ENCODE measurements around the gene THAP5. TPM values are rescaled to one million over a fixed set of nuclear protein-coding genes. Genes with fewer than 3 reads are reported as not detected.

Gene THAP5, protein sequence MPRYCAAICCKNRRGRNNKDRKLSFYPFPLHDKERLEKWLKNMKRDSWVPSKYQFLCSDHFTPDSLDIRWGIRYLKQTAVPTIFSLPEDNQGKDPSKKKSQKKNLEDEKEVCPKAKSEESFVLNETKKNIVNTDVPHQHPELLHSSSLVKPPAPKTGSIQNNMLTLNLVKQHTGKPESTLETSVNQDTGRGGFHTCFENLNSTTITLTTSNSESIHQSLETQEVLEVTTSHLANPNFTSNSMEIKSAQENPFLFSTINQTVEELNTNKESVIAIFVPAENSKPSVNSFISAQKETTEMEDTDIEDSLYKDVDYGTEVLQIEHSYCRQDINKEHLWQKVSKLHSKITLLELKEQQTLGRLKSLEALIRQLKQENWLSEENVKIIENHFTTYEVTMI
- total RNA-seq = 10 to 100 TPM; 29.7 to 48.1 TPM
- 29.9 TPM for polyA plus RNA-seq (ENCODE audit: insufficient read depth, low read depth, low replicate concordance)
- long read RNA-seq, donor 1, transcript THAP5-203 (3 exons, 3,306 nt) = major isoform, 15 of 18 reads
- long read RNA-seq, donor 1, partial matches to known transcripts = 0 of 18 reads
- long read RNA-seq, donor 1, other reads (novel, unspliced or antisense) = 0 of 18 reads
- long read RNA-seq, donor 2, transcript THAP5-203 (3 exons, 3,306 nt) = major isoform, 6 of 11 reads
- long read RNA-seq, donor 2, partial matches to known transcripts = 0 of 11 reads
- long read RNA-seq, donor 2, other reads (novel, unspliced or antisense) = 0 of 11 reads

DNA sequence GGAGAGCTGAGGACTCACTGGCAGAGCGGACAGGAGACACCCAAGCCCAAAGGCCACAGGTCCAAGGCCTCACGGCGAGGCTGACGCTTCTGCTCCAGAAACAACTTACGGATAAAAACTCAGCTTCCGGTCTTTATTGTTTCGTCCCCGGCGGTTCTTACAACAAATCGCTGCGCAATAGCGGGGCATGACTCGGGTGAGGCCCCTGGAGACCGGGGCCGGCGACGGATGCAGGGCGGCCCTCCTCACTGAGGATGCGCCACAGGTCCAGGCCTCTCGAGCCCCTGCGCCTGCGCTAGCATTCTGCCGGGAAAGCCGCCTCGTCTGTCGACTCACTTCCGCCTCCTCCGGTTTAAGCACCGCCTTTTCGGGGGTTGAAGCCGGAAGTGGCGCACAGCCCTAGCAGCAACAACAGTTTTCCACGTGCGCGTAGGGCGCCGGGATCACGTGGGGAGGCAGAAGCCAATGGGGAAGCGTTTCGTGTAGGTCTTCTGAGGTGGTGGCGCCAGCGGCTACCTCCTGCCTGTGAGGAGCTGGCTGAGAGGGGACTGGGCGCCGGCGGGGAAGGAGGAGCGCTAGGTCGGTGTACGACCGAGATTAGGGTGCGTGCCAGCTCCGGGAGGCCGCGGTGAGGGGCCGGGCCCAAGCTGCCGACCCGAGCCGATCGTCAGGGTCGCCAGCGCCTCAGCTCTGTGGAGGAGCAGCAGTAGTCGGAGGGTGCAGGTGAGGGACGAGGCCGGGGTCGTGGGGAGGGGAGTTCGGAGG, at the start of gene THAP5, which contains the start of gene DNAJB9:
TSS of gene THAP5 (minus strand) at position 326 of the 765 bp plus-strand sequence. CDS start at position 189, 137 bp downstream.
TSS of gene DNAJB9 (plus strand) at position 494 of the 765 bp plus-strand sequence. CDS start 1,853 bp downstream, outside the sequence.
- TF ChIP-seq, protein P1, sequence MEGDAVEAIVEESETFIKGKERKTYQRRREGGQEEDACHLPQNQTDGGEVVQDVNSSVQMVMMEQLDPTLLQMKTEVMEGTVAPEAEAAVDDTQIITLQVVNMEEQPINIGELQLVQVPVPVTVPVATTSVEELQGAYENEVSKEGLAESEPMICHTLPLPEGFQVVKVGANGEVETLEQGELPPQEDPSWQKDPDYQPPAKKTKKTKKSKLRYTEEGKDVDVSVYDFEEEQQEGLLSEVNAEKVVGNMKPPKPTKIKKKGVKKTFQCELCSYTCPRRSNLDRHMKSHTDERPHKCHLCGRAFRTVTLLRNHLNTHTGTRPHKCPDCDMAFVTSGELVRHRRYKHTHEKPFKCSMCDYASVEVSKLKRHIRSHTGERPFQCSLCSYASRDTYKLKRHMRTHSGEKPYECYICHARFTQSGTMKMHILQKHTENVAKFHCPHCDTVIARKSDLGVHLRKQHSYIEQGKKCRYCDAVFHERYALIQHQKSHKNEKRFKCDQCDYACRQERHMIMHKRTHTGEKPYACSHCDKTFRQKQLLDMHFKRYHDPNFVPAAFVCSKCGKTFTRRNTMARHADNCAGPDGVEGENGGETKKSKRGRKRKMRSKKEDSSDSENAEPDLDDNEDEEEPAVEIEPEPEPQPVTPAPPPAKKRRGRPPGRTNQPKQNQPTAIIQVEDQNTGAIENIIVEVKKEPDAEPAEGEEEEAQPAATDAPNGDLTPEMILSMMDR (IDR thresholded peaks at IDR 0.05) = peak in 1 of 3 experiments; percentile 24
- TF ChIP-seq POLR2A (IDR thresholded peaks at IDR 0.05) = peak; percentile 88
- intact Hi-C loops (cut with DNase I; ENCODE audit: low total_unique reads) = no loop called here

DNA sequence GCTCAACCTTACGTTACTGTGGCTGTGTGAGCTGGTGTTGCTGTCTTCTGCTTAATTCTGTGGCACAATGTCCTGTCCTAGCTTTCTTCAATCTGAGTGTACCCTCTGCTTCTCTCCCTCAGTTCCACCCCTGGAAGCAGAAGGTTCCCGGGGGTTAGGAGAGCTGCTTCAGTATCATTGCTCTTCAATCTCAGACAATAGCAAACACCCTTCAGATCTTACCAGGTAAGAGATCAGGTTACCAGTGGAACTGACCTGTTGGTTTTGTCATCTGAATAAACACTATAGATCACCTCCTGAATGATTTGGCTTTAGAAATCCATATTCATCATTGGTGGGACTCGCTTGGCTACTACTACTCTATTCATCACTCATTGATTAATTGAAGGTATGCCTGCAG, 48.5 kb upstream of the THAP5 start:
- DNase-seq = no peak
- WGBS, 2 donors = 93 to 97% methylated on average over 3 of the region's 3 CpGs
- Histone ChIP-seq H3K36me3 (ENCODE audit: low read depth, missing control alignments) (no peaks in the 10 kb centered on the region), H3K27ac (no peak overlapping the region), H3K4me1 (no peaks in the 10 kb centered on the region), H3K9me3 (no peaks in the 10 kb centered on the region), H3K4me3 (no peak overlapping the region), H3K27me3 (no peaks in the 10 kb centered on the region)
- intact Hi-C loops (cut with DNase I; ENCODE audit: low total_unique reads) = no loop called here
- no peak for TF ChIP-seq POLR2A (IDR thresholded peaks at IDR 0.05)
- TF ChIP-seq, protein P1 (IDR thresholded peaks at IDR 0.05) = no peak

More for the DNA sequence above, at the start of gene THAP5, which contains the start of gene DNAJB9:
- H3K4me3 ChIP-seq = peak within 1 kb of the TSS; percentile 84 to 95
- 0 to 1% methylated on average over 6 to 65 of the region's 65 CpGs for WGBS, 2 donors
- H3K27me3 ChIP-seq = no peaks in the 10 kb centered on the region
- H3K36me3 ChIP-seq (ENCODE audit: low read depth, missing control alignments) = no peaks in the 10 kb centered on the region
- no peaks in the 10 kb centered on the region for H3K9me3 ChIP-seq
- DNase-seq = peak; percentile 99
- peak within 1 kb of the TSS; percentile 96 to 99 for H3K27ac ChIP-seq
- H3K4me1 ChIP-seq = no peaks in the 10 kb centered on the region

DNA sequence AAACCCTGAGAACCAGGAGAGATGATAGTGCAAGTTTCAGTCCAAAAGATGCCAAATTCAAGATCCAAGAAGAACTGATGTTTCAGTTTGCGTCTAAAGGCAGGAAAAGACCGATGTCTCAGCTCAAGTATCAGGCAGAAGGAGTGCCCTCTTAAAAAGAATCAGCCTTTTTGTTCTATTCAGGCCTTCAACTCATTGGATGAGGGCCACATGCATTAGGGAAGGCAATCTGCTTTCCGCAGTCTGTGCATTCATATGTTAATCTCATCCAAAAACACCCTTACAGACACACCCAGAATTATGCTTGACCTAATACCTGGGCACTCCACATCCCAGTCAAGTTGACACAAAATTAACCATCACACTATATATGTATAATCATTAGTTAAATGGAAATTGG, 45.4 kb upstream of the THAP5 start:
- TF ChIP-seq, protein P1 (IDR thresholded peaks at IDR 0.05) = no peak
- TF ChIP-seq POLR2A (IDR thresholded peaks at IDR 0.05) = no peak
- intact Hi-C loops (cut with DNase I; ENCODE audit: low total_unique reads) = no loop called here
- DNase-seq = no peak
- Histone ChIP-seq H3K4me3 (no peak overlapping the region), H3K27me3 (no peaks in the 10 kb centered on the region), H3K36me3 (ENCODE audit: low read depth, missing control alignments) (no peaks in the 10 kb centered on the region), H3K4me1 (no peaks in the 10 kb centered on the region), H3K27ac (no peak overlapping the region), H3K9me3 (no peaks in the 10 kb centered on the region)
- WGBS, 2 donors = 93 to 97% methylated on average over 3 of the region's 3 CpGs

DNA sequence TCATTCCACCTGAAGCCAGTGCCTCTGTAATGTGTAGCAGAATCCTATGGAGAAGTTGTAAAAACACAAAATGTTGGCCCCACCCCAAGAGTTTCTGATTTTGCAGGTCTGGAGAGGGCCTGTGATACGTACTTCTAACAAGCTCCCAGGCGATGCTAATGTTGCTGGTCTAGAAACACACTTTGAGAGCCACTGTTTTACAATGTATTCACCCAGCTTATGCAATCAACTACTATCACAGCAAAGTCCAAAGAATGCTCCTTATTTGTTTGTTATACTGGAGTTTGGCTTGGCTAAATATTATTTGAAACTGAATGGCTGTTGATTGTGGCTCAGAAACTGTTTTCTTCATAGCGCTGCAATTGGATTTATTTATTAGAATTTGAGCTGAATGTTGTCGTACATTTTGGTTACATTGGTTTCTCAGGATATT, 44.5 kb upstream of the THAP5 start:
- Histone ChIP-seq H3K36me3 (ENCODE audit: low read depth, missing control alignments) (no peaks in the 10 kb centered on the region), H3K9me3 (no peaks in the 10 kb centered on the region), H3K4me3 (no peak overlapping the region), H3K4me1 (no peaks in the 10 kb centered on the region), H3K27me3 (no peaks in the 10 kb centered on the region), H3K27ac (no peak overlapping the region)
- intact Hi-C loops (cut with DNase I; ENCODE audit: low total_unique reads) = no loop called here
- 82 to 83% methylated on average over 4 of the region's 4 CpGs for WGBS, 2 donors
- no peak for DNase-seq
- TF ChIP-seq, protein P1 (IDR thresholded peaks at IDR 0.05) = no peak
- no peak for TF ChIP-seq POLR2A (IDR thresholded peaks at IDR 0.05)
